ENCODE measurements around the gene CNTN4. TPM values are rescaled to one million over a fixed set of nuclear protein-coding genes. Genes with fewer than 3 reads are reported as not detected.
A peak's percentile ranks its signal among the peaks of the same experiment; 100 is the strongest.
"Not testable (repeated sequence)": the region's sequence is repeated elsewhere in the genome, so short reads cannot be mapped to it uniquely, and the experiment has no call there.

Gene CNTN4
- total RNA-seq, result 10 to 100 TPM in 2 of 4 donors, 1 to 10 TPM in 2; 2.6 to 91.2 (median 13.2) TPM

DNA sequence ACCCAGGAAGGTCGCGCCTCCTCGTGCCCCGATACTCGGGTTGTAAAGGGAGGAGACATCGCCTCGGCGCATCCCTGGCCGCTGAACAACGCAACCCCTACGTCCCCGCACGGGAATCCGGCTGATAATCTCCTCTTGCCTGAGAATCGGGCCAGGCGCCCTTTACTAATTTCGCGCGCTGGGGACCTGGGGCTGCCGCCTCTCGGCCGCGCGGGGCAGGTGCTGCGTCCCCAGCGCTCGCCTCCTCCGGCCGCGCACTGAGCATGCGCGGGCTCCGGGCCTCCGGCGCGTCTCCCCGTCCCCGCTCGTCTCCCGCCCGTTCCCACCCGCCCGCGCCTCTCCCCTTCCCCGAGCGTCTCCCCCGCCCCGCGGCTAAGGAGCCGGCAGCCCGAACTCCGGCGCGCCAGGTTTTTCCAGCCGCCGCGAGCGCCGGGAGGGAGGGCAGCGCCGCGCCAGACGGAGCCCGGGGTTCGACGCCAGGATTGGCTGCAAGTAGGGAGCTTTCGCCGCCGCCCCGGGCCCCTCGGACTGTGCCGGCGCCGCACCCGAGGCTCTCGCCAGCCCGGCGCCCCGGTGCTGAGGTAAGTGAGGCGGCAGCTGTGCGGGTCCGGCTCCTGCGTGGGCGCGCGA, at the start of gene CNTN4:
CNTN4 (plus strand) TSS at position 469 of the 630 bp plus-strand sequence.
- Histone ChIP-seq H3K9me3 (no peaks in the 10 kb centered on the region), H3K4me1 (no peaks in the 10 kb centered on the region), H3K27me3 (no peaks in the 10 kb centered on the region), H3K36me3 (no peaks in the 10 kb centered on the region), H3K4me3 (peak within 1 kb of the TSS; percentile 48 to 53), H3K27ac (peak within 1 kb of the TSS; percentile 13 to 73)
- peak; percentile 63 to 73 for DNase-seq
- TF ChIP-seq, protein P1, sequence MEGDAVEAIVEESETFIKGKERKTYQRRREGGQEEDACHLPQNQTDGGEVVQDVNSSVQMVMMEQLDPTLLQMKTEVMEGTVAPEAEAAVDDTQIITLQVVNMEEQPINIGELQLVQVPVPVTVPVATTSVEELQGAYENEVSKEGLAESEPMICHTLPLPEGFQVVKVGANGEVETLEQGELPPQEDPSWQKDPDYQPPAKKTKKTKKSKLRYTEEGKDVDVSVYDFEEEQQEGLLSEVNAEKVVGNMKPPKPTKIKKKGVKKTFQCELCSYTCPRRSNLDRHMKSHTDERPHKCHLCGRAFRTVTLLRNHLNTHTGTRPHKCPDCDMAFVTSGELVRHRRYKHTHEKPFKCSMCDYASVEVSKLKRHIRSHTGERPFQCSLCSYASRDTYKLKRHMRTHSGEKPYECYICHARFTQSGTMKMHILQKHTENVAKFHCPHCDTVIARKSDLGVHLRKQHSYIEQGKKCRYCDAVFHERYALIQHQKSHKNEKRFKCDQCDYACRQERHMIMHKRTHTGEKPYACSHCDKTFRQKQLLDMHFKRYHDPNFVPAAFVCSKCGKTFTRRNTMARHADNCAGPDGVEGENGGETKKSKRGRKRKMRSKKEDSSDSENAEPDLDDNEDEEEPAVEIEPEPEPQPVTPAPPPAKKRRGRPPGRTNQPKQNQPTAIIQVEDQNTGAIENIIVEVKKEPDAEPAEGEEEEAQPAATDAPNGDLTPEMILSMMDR (IDR thresholded peaks at IDR 0.05), result peak in 2 of 4 experiments; percentile 44
- peak in 1 of 2 donors; percentile 32 for TF ChIP-seq POLR2A (IDR thresholded peaks at IDR 0.05)
- intact Hi-C loops (cut with DNase I; ENCODE audit: low total_unique reads), result no loop called here

DNA sequence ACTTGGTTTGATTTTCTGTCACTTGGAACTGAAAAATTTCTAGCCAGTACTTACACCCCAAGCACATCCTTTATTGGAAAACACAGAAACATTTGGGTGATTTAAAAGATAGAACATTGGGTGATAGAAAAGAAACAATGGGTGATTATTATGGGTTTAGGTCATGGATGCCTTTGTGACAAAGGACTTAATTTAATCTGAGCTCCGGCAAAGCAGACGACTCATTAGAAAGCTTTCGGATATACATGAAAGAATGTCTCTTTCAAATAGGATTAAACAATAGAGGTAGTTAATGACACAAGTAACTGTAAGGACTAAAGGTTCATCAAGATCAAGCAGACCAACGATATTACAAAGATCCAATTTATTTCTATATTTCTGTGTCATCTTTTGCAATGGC, 37.3 kb upstream of the CNTN4 start:
- no peak for DNase-seq
- Histone ChIP-seq H3K27ac (no peak overlapping the region), H3K36me3 (no peaks in the 10 kb centered on the region), H3K9me3 (no peaks in the 10 kb centered on the region), H3K4me1 (no peaks in the 10 kb centered on the region), H3K4me3 (no peak overlapping the region), H3K27me3 (no peaks in the 10 kb centered on the region)
- no peak for TF ChIP-seq POLR2A (IDR thresholded peaks at IDR 0.05)
- TF ChIP-seq, protein P1 (IDR thresholded peaks at IDR 0.05), result no peak
- intact Hi-C loops (cut with DNase I; ENCODE audit: low total_unique reads), result no loop called here

DNA sequence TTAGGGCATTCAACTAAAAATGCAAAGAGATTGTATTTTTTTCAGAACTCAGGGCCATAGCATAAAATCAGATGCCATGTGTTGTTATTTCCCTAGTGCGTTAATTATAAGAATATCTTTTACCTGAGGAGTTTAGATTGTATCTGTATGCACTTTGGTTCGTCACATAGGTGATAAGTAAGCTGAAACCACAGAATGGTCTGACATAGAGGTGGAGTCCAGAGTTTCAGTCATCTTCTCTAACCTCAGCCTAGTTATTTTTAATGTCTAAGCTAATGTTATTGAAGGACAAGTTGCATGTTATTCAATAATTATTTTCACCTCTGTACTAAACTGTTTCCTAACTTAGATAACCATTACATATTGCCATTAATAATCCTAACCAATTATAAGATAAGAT, 27.1 kb upstream of the CNTN4 start:
- no peaks in the 10 kb centered on the region for H3K9me3 ChIP-seq
- no peak overlapping the region for H3K27ac ChIP-seq
- TF ChIP-seq, protein P1 (IDR thresholded peaks at IDR 0.05), result no peak
- TF ChIP-seq POLR2A (IDR thresholded peaks at IDR 0.05), result no peak
- DNase-seq, result no peak
- intact Hi-C loops (cut with DNase I; ENCODE audit: low total_unique reads), result no loop called here
- H3K36me3 ChIP-seq, result no peaks in the 10 kb centered on the region
- no peaks in the 10 kb centered on the region for H3K27me3 ChIP-seq
- H3K4me1 ChIP-seq, result no peaks in the 10 kb centered on the region
- H3K4me3 ChIP-seq, result no peak overlapping the region

DNA sequence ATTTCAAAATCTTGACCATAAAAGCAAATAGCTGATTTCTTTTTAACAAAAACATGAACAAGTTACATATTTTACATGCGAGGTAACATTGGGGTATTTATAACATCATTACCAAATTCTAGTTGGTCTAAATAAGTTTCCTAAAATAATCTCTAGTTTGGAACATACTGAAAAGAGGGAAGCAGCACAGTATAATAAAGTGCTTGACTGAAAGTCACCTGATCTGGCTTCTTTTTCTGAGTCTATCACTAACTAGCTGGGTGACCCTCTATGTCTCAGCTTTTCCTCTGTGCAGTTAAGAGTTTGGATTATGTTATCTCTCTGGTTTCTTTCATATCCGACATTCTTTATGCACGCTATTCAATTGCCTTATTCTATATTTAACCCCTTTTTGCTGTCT, 19.8 kb upstream of the CNTN4 start:
- no peak overlapping the region for H3K27ac ChIP-seq
- H3K27me3 ChIP-seq, result no peaks in the 10 kb centered on the region
- TF ChIP-seq POLR2A (IDR thresholded peaks at IDR 0.05), result no peak
- TF ChIP-seq, protein P1 (IDR thresholded peaks at IDR 0.05), result no peak
- no peaks in the 10 kb centered on the region for H3K9me3 ChIP-seq
- H3K4me3 ChIP-seq, result no peak overlapping the region
- H3K36me3 ChIP-seq, result no peaks in the 10 kb centered on the region
- intact Hi-C loops (cut with DNase I; ENCODE audit: low total_unique reads), result no loop called here
- H3K4me1 ChIP-seq, result no peaks in the 10 kb centered on the region
- DNase-seq, result no peak

DNA sequence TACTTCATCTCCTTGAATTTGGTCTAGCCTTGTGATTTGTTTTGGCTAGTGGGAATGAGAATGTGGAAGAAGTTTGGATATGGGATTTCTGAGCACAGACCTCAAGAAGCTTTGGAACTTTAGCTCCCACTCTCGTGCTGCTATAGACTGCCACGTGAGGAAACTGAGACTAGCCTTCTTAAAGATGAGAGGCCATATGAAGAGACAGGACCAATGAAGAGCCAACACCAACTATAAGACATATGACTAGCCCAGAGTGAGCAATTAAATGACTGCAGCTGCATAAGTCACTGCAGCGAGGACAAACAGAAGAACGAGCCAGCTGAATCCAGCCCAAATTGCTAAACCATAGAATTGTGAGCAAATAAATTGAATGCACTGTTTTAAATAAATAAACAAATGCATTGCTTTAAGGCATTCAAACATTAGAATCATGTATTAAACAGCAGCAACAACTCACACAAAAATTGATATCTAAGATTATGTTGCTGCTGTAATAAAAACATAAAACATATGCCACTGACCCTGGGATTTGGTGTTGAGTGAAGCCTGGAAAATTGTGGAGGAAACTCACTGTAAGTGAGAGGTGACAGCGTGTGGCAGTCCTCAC, 15.7 kb upstream of the CNTN4 start:
- Histone ChIP-seq H3K9me3 (no peaks in the 10 kb centered on the region), H3K36me3 (no peaks in the 10 kb centered on the region), H3K27ac (no peak overlapping the region), H3K27me3 (no peaks in the 10 kb centered on the region), H3K4me3 (no peak overlapping the region), H3K4me1 (no peaks in the 10 kb centered on the region)
- DNase-seq, result no peak
- no peak for TF ChIP-seq POLR2A (IDR thresholded peaks at IDR 0.05)
- TF ChIP-seq, protein P1 (IDR thresholded peaks at IDR 0.05), result no peak
- intact Hi-C loops (cut with DNase I; ENCODE audit: low total_unique reads), result no loop called here

DNA sequence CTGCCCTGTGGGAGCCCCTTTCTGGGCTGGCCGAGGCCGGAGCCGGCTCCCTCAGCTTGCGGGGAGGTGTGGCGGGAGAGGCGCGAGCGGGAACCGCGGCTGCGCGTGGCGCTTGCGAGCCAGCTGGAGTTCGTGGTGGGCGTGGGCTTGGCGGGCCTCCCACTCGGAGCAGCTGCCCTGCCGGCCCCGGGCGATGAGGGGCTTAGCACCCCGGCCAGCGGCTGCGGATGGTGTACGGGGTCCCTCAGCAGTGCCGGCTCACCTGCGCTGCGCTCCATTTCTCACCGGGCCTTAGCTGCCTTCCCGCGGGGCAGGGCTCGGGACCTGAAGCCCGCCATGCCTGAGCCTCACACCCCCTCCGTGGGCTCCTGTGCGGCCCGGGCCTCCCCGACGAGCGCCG, 15.1 kb upstream of the CNTN4 start:
- H3K27ac ChIP-seq; intact Hi-C loops (cut with DNase I; ENCODE audit: low total_unique reads); H3K27me3 ChIP-seq; H3K9me3 ChIP-seq; DNase-seq; H3K36me3 ChIP-seq; H3K4me3 ChIP-seq; H3K4me1 ChIP-seq: not testable (repeated sequence)
